ENCODE measurements around the gene MAGI3.

Gene MAGI3

DNA sequence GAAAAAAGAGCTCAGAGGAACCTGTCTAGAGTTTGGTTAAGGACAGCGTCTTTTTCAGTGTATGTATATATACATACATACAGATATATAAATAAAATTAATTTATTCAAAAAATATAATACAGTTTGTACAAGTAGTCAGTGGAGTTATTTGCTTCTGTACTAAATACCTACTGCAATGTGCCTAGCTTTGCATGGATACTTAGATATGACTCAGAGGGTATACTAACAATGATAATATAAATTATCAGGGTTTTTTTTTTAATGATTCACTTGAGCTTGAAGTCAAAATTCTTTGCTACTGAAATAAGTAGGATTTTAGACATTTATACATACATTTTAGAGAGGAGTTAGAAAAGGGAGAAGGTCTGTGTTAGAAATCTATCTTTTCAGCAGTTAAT is 251.1 kb downstream of the MAGI3 start:
- Histone ChIP-seq H2AFZ (ENCODE audit: insufficient read depth, low read length, poor library complexity) (no peak overlapping the region), H3K4me3 (ENCODE audit: low read depth, low read length) (no peak overlapping the region), H4K8ac (ENCODE audit: low read depth, low read length) (no peak overlapping the region), H3K4ac (ENCODE audit: low read depth, low read length) (no peak overlapping the region), H3K79me1 (ENCODE audit: low read length) (no peaks in the 10 kb centered on the region), H3K4me2 (ENCODE audit: low read length) (no peak overlapping the region), H3K23ac (ENCODE audit: low read length) (no peak overlapping the region), H3K36me3 (ENCODE audit: control insufficient read depth in 1 of 2, insufficient read depth in 2 of 2, low read length in 2 of 2) (peaks cover 2 to 4% of the 10 kb centered on the region in 2 experiments), H3K27me3 (ENCODE audit: insufficient read depth, low read length) (no peaks in the 10 kb centered on the region), H3K18ac (ENCODE audit: low read length) (no peak overlapping the region), H3K79me2 (ENCODE audit: control insufficient read depth, insufficient read depth, low read length, poor library complexity) (no peaks in the 10 kb centered on the region), H2AK5ac (ENCODE audit: low read length) (no peak overlapping the region), H3K27ac (ENCODE audit: low read depth, low read length) (no peak overlapping the region), H2BK12ac (ENCODE audit: low read length) (no peak overlapping the region), H2BK120ac (ENCODE audit: insufficient read depth, low read length, poor library complexity) (no peak overlapping the region), H4K91ac (ENCODE audit: low read depth, low read length) (no peak overlapping the region), H3K4me1 (ENCODE audit: control insufficient read depth in 1 of 2, insufficient read depth in 2 of 2, low read length in 2 of 2) (no peaks in the 10 kb centered on the region), H4K12ac (ENCODE audit: low read depth, low read length) (no peak overlapping the region), H3K14ac (ENCODE audit: low read length) (no peak overlapping the region), H3K9me3 (ENCODE audit: insufficient read depth, low read depth, low read length) (no peaks in the 10 kb centered on the region), H2BK5ac (ENCODE audit: low read depth, low read length, poor library complexity) (no peak overlapping the region), H3K9ac (ENCODE audit: low read length) (no peak overlapping the region)
- WGBS (ENCODE audit: extremely low coverage, insufficient coverage, insufficient read length), result no CpG with 5 or more reads among the region's 1 CpG
- DNase-seq, result no peak

DNA sequence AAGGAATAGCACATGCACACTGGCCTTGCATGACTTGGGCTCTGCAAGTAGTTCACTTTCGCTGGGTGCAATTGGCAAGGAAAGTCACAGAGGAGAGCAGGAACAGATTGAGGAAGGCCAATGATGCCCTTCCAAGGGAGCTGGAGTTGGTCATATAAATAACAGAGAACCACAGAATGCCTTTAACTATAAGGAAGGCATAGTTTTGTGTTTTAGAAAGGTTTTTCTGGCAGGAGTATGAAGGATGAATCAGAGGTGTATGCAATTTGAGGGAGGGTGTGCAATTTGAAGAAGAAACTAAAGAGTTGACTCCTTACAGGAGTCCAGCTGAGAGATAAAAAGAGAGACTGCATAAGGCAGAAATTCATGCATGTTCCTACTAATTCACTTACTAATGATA is 256.8 kb downstream of the MAGI3 start:
- WGBS (ENCODE audit: extremely low coverage, insufficient coverage, insufficient read length), result no CpG with 5 or more reads among the region's 1 CpG
- Histone ChIP-seq H3K23ac (ENCODE audit: low read length) (no peak overlapping the region), H3K4ac (ENCODE audit: low read depth, low read length) (no peak overlapping the region), H2AK5ac (ENCODE audit: low read length) (no peak overlapping the region), H3K14ac (ENCODE audit: low read length) (no peak overlapping the region), H2BK5ac (ENCODE audit: low read depth, low read length, poor library complexity) (no peak overlapping the region), H3K36me3 (ENCODE audit: control insufficient read depth in 1 of 2, insufficient read depth in 2 of 2, low read length in 2 of 2) (peaks cover under 1 to 2% of the 10 kb centered on the region in 2 experiments), H3K4me3 (ENCODE audit: low read depth, low read length) (no peak overlapping the region), H2BK12ac (ENCODE audit: low read length) (no peak overlapping the region), H4K91ac (ENCODE audit: low read depth, low read length) (no peak overlapping the region), H4K12ac (ENCODE audit: low read depth, low read length) (no peak overlapping the region), H3K79me2 (ENCODE audit: control insufficient read depth, insufficient read depth, low read length, poor library complexity) (no peaks in the 10 kb centered on the region), H3K9me3 (ENCODE audit: insufficient read depth, low read depth, low read length) (no peaks in the 10 kb centered on the region), H3K27ac (ENCODE audit: low read depth, low read length) (no peak overlapping the region), H2AFZ (ENCODE audit: insufficient read depth, low read length, poor library complexity) (no peak overlapping the region), H4K8ac (ENCODE audit: low read depth, low read length) (no peak overlapping the region), H3K18ac (ENCODE audit: low read length) (no peak overlapping the region), H3K9ac (ENCODE audit: low read length) (no peak overlapping the region), H3K27me3 (ENCODE audit: insufficient read depth, low read length) (no peaks in the 10 kb centered on the region), H3K79me1 (ENCODE audit: low read length) (no peaks in the 10 kb centered on the region), H3K4me1 (ENCODE audit: control insufficient read depth in 1 of 2, insufficient read depth in 2 of 2, low read length in 2 of 2) (no peaks in the 10 kb centered on the region), H3K4me2 (ENCODE audit: low read length) (no peak overlapping the region), H2BK120ac (ENCODE audit: insufficient read depth, low read length, poor library complexity) (no peak overlapping the region)
- no peak for DNase-seq

DNA sequence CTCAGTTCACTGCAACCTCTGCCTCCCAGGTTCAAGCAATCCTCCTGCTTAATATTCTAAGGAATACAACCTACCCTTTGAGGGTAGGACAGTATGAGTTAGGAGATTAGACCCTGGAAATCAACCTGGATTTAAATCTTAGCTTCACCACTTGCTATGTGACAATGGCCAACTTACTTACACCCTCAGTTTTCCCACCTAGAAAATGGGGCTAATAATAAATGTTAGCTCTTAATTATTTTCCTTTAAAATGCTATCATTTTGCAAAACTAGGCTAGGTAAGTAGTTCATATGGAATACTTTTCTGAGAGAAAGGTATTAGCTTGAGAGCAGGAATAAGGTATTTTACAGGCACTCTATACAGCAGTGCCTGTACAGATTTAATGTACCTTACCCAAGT is 258.2 kb downstream of the MAGI3 start:
- H2AFZ ChIP-seq (ENCODE audit: insufficient read depth, low read length, poor library complexity), result no peak overlapping the region
- H3K23ac ChIP-seq (ENCODE audit: low read length), result no peak overlapping the region
- H3K9ac ChIP-seq (ENCODE audit: low read length), result no peak overlapping the region
- H3K79me2 ChIP-seq (ENCODE audit: control insufficient read depth, insufficient read depth, low read length, poor library complexity), result no peaks in the 10 kb centered on the region
- H4K12ac ChIP-seq (ENCODE audit: low read depth, low read length), result no peak overlapping the region
- no peak overlapping the region for H2BK120ac ChIP-seq (ENCODE audit: insufficient read depth, low read length, poor library complexity)
- H3K79me1 ChIP-seq (ENCODE audit: low read length), result no peaks in the 10 kb centered on the region
- H3K27me3 ChIP-seq (ENCODE audit: insufficient read depth, low read length), result no peaks in the 10 kb centered on the region
- H3K9me3 ChIP-seq (ENCODE audit: insufficient read depth, low read depth, low read length), result no peaks in the 10 kb centered on the region
- H3K27ac ChIP-seq (ENCODE audit: low read depth, low read length), result no peak overlapping the region
- no peak overlapping the region for H2BK12ac ChIP-seq (ENCODE audit: low read length)
- H4K8ac ChIP-seq (ENCODE audit: low read depth, low read length), result no peak overlapping the region
- no peaks in the 10 kb centered on the region for H3K4me1 ChIP-seq (ENCODE audit: control insufficient read depth in 1 of 2, insufficient read depth in 2 of 2, low read length in 2 of 2)
- no peak overlapping the region for H3K14ac ChIP-seq (ENCODE audit: low read length)
- no peak overlapping the region for H3K18ac ChIP-seq (ENCODE audit: low read length)
- no peak overlapping the region for H3K4me2 ChIP-seq (ENCODE audit: low read length)
- H3K4me3 ChIP-seq (ENCODE audit: low read depth, low read length), result no peak overlapping the region
- no peak overlapping the region for H4K91ac ChIP-seq (ENCODE audit: low read depth, low read length)
- H2AK5ac ChIP-seq (ENCODE audit: low read length), result no peak overlapping the region
- H2BK5ac ChIP-seq (ENCODE audit: low read depth, low read length, poor library complexity), result no peak overlapping the region
- DNase-seq, result no peak
- H3K4ac ChIP-seq (ENCODE audit: low read depth, low read length), result no peak overlapping the region
- peaks cover 0 to 2% of the 10 kb centered on the region in 2 experiments for H3K36me3 ChIP-seq (ENCODE audit: control insufficient read depth in 1 of 2, insufficient read depth in 2 of 2, low read length in 2 of 2)

DNA sequence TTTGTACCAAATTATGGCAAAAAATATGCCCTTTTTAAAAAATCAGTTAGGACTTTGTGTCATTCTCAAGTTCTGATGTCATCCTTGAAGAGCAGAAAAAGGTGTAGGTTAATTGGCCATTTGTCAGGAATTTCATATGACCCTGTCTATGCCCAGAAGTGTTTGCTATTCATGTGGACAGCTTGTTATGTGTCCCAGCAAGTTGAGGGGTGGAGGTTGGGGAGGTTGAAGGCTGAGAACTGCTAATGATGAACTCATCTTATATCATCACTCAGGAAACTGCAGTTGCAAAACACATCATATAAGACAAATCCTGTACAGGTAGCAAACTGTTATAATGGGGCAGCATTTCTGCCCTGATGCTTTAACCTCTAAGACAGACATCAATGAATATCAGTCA is 262.5 kb downstream of the MAGI3 start:
- no peak overlapping the region for H4K12ac ChIP-seq (ENCODE audit: low read depth, low read length)
- H3K9me3 ChIP-seq (ENCODE audit: insufficient read depth, low read depth, low read length), result no peaks in the 10 kb centered on the region
- H3K27ac ChIP-seq (ENCODE audit: low read depth, low read length), result no peak overlapping the region
- H2BK12ac ChIP-seq (ENCODE audit: low read length), result no peak overlapping the region
- no peaks in the 10 kb centered on the region for H3K4me1 ChIP-seq (ENCODE audit: control insufficient read depth in 1 of 2, insufficient read depth in 2 of 2, low read length in 2 of 2)
- no peak overlapping the region for H2AFZ ChIP-seq (ENCODE audit: insufficient read depth, low read length, poor library complexity)
- H3K9ac ChIP-seq (ENCODE audit: low read length), result no peak overlapping the region
- no peak overlapping the region for H3K23ac ChIP-seq (ENCODE audit: low read length)
- no peak for DNase-seq
- no peaks in the 10 kb centered on the region for H3K79me2 ChIP-seq (ENCODE audit: control insufficient read depth, insufficient read depth, low read length, poor library complexity)
- H3K79me1 ChIP-seq (ENCODE audit: low read length), result no peaks in the 10 kb centered on the region
- no peak overlapping the region for H3K14ac ChIP-seq (ENCODE audit: low read length)
- H3K4me3 ChIP-seq (ENCODE audit: low read depth, low read length), result no peak overlapping the region
- no peak overlapping the region for H4K8ac ChIP-seq (ENCODE audit: low read depth, low read length)
- H3K27me3 ChIP-seq (ENCODE audit: insufficient read depth, low read length), result no peaks in the 10 kb centered on the region
- H2AK5ac ChIP-seq (ENCODE audit: low read length), result no peak overlapping the region
- H3K36me3 ChIP-seq (ENCODE audit: control insufficient read depth in 1 of 2, insufficient read depth in 2 of 2, low read length in 2 of 2), result peaks cover 0 to 4% of the 10 kb centered on the region in 2 experiments
- H3K4ac ChIP-seq (ENCODE audit: low read depth, low read length), result no peak overlapping the region
- H3K4me2 ChIP-seq (ENCODE audit: low read length), result no peak overlapping the region
- no peak overlapping the region for H2BK5ac ChIP-seq (ENCODE audit: low read depth, low read length, poor library complexity)
- no peak overlapping the region for H4K91ac ChIP-seq (ENCODE audit: low read depth, low read length)
- H3K18ac ChIP-seq (ENCODE audit: low read length), result no peak overlapping the region
- no peak overlapping the region for H2BK120ac ChIP-seq (ENCODE audit: insufficient read depth, low read length, poor library complexity)

DNA sequence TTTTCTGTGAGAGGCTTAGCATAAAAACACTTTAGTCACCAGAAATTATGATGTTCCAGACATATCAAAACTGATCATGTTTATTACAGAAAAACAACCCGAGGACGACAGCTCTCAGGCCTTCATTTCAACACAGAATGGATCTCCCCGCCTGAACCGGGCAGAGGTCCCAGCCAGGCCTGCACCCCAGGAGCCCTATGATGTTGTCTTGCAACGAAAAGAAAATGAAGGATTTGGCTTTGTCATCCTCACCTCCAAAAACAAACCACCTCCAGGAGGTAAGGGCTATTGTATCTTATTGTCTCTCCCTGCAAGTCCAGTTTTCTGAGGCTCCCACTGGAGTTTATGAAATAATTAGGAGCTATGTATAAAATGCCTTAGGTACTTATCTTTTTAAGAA is 263.4 kb downstream of the MAGI3 start:
- H3K27ac ChIP-seq (ENCODE audit: low read depth, low read length), result no peak overlapping the region
- no peak overlapping the region for H2AK5ac ChIP-seq (ENCODE audit: low read length)
- no peak overlapping the region for H4K8ac ChIP-seq (ENCODE audit: low read depth, low read length)
- H2BK12ac ChIP-seq (ENCODE audit: low read length), result no peak overlapping the region
- no peak overlapping the region for H3K9ac ChIP-seq (ENCODE audit: low read length)
- no peak overlapping the region for H2BK5ac ChIP-seq (ENCODE audit: low read depth, low read length, poor library complexity)
- no peak overlapping the region for H3K18ac ChIP-seq (ENCODE audit: low read length)
- H2BK120ac ChIP-seq (ENCODE audit: insufficient read depth, low read length, poor library complexity), result no peak overlapping the region
- no peaks in the 10 kb centered on the region for H3K79me1 ChIP-seq (ENCODE audit: low read length)
- no peak overlapping the region for H3K23ac ChIP-seq (ENCODE audit: low read length)
- WGBS (ENCODE audit: extremely low coverage, insufficient coverage, insufficient read length), result no CpG with 5 or more reads among the region's 5 CpGs
- H4K12ac ChIP-seq (ENCODE audit: low read depth, low read length), result no peak overlapping the region
- H3K79me2 ChIP-seq (ENCODE audit: control insufficient read depth, insufficient read depth, low read length, poor library complexity), result no peaks in the 10 kb centered on the region
- H2AFZ ChIP-seq (ENCODE audit: insufficient read depth, low read length, poor library complexity), result no peak overlapping the region
- peaks cover 0 to 2% of the 10 kb centered on the region in 2 experiments for H3K36me3 ChIP-seq (ENCODE audit: control insufficient read depth in 1 of 2, insufficient read depth in 2 of 2, low read length in 2 of 2)
- H3K4me1 ChIP-seq (ENCODE audit: control insufficient read depth in 1 of 2, insufficient read depth in 2 of 2, low read length in 2 of 2), result no peaks in the 10 kb centered on the region
- H3K27me3 ChIP-seq (ENCODE audit: insufficient read depth, low read length), result no peaks in the 10 kb centered on the region
- H3K4me3 ChIP-seq (ENCODE audit: low read depth, low read length), result no peak overlapping the region
- DNase-seq, result no peak
- H3K4ac ChIP-seq (ENCODE audit: low read depth, low read length), result no peak overlapping the region
- H4K91ac ChIP-seq (ENCODE audit: low read depth, low read length), result no peak overlapping the region
- H3K9me3 ChIP-seq (ENCODE audit: insufficient read depth, low read depth, low read length), result no peaks in the 10 kb centered on the region
- no peak overlapping the region for H3K4me2 ChIP-seq (ENCODE audit: low read length)
- H3K14ac ChIP-seq (ENCODE audit: low read length), result no peak overlapping the region

Measured in trophoblast cell (in vitro differentiated cells and primary cell).